ENCODE results near the gene RBM20. TPM values are rescaled to one million over a fixed set of nuclear protein-coding genes. Genes with fewer than 3 reads are reported as not detected.

RBM20 gene
- total RNA-seq, 1 experiment from 2014 or later: 0.10 TPM

GRCh38 chr10:110686949-110687348, 42.8 kb downstream of the RBM20 start:
- no peaks in the 10 kb centered on the region for H3K36me3 ChIP-seq (ENCODE audit: control insufficient read depth, insufficient read depth, low read length)
- ATAC-seq: no peak
- no peaks in the 10 kb centered on the region for H3K9me3 ChIP-seq (ENCODE audit: control insufficient read depth, insufficient read depth, low read depth, low read length)
- CTCF ChIA-PET: interaction anchor here (0.6 kb wide), 1 partner anchor 31 kb away, joined by 3 read pairs; no protein-coding TSS in a partner anchor
- no TSS peak for BruUV-seq (replicated peaks)
- H3K4me1 ChIP-seq (ENCODE audit: control insufficient read depth, insufficient read depth, low read length): no peaks in the 10 kb centered on the region
- intact Hi-C loops (cut with micrococcal nuclease; ENCODE audit: unreplicated experiment): no loop called here
- H3K27ac ChIP-seq (ENCODE audit: low read length): no peak overlapping the region
- no peak for DNase-seq (ENCODE audit: low read depth, low spot score)
- no peak overlapping the region for H3K4me3 ChIP-seq (ENCODE audit: low read depth in 2 of 2, low read length in 2 of 2)
- TF ChIP-seq SIN3A (IDR thresholded peaks at IDR 0.05; ENCODE audit: borderline replicate concordance, insufficient read depth, low read depth, low read length) (no peak), TCF7L2 (IDR thresholded peaks at IDR 0.05; ENCODE audit: low read depth, low read length) (no peak), CTCF (IDR thresholded peaks at IDR 0.05) (no peak), REST (IDR thresholded peaks at IDR 0.05; ENCODE audit: insufficient read depth in 1 of 2, low read depth in 2 of 2, low read length in 1 of 2) (no peak), POLR2AphosphoS5 (IDR thresholded peaks at IDR 0.05; ENCODE audit: low read depth, low read length) (no peak)
- H3K27me3 ChIP-seq (ENCODE audit: control insufficient read depth, insufficient read depth, low read length): peaks cover 19% of the 10 kb centered on the region
- in situ Hi-C loops (cut with HindIII; ENCODE audit: low pct_unique_long_range_greater_than_20kb, low sequenced_read_pairs): no loop called here
- POLR2A ChIA-PET: interaction anchor here (1.0 kb wide), 1 partner anchor 14 kb away, joined by 3 read pairs; no protein-coding TSS in a partner anchor

- ChIA-PET CTCF (interaction anchor here (0.6 kb wide), 1 partner anchor 32 kb away, joined by 3 read pairs; no protein-coding TSS in a partner anchor), POLR2A (interaction anchor here (1.0 kb wide), 1 partner anchor 14 kb away, joined by 3 read pairs; no protein-coding TSS in a partner anchor)
- Histone ChIP-seq H3K27ac (ENCODE audit: low read length) (no peak overlapping the region), H3K4me1 (ENCODE audit: control insufficient read depth, insufficient read depth, low read length) (no peaks in the 10 kb centered on the region), H3K9me3 (ENCODE audit: control insufficient read depth, insufficient read depth, low read depth, low read length) (no peaks in the 10 kb centered on the region), H3K36me3 (ENCODE audit: control insufficient read depth, insufficient read depth, low read length) (no peaks in the 10 kb centered on the region), H3K27me3 (ENCODE audit: control insufficient read depth, insufficient read depth, low read length) (peaks cover 16% of the 10 kb centered on the region), H3K4me3 (ENCODE audit: low read depth in 2 of 2, low read length in 2 of 2) (no peak overlapping the region)
- no TSS peak for BruUV-seq (replicated peaks)
- in situ Hi-C loops (cut with HindIII; ENCODE audit: low pct_unique_long_range_greater_than_20kb, low sequenced_read_pairs): no loop called here
- ATAC-seq (no peak), DNase-seq (ENCODE audit: low read depth, low spot score) (no peak)
- intact Hi-C loops (cut with micrococcal nuclease; ENCODE audit: unreplicated experiment): no loop called here
- TF ChIP-seq SIN3A (IDR thresholded peaks at IDR 0.05; ENCODE audit: borderline replicate concordance, insufficient read depth, low read depth, low read length) (no peak), POLR2AphosphoS5 (IDR thresholded peaks at IDR 0.05; ENCODE audit: low read depth, low read length) (no peak), REST (IDR thresholded peaks at IDR 0.05; ENCODE audit: insufficient read depth in 1 of 2, low read depth in 2 of 2, low read length in 1 of 2) (no peak), CTCF (IDR thresholded peaks at IDR 0.05) (no peak), TCF7L2 (IDR thresholded peaks at IDR 0.05; ENCODE audit: low read depth, low read length) (no peak)
Observed at GRCh38 chr10:110687400-110687799, 43.3 kb downstream of the RBM20 start.

All from Panc1 (cell line).